Activated naive CD8-positive, alpha-beta T cell treated with anti-CD3 and anti-CD28 coated beads, Interleukin-2, amount 50 U/mL, for 16 hours (primary cell): ENCODE measurements around the gene TBCEL.
"Not testable (repeated sequence)": the region's sequence is repeated elsewhere in the genome, so short reads cannot be mapped to it uniquely, and the experiment has no call there.

Source experiments
- DNase-seq: peaks from one replicate; pipeline ENCODE4 v3.0.0-alpha.2; 2020; ENCODE audit warnings: low read depth, low spot score

Gene TBCEL, protein sequence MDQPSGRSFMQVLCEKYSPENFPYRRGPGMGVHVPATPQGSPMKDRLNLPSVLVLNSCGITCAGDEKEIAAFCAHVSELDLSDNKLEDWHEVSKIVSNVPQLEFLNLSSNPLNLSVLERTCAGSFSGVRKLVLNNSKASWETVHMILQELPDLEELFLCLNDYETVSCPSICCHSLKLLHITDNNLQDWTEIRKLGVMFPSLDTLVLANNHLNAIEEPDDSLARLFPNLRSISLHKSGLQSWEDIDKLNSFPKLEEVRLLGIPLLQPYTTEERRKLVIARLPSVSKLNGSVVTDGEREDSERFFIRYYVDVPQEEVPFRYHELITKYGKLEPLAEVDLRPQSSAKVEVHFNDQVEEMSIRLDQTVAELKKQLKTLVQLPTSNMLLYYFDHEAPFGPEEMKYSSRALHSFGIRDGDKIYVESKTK

DNA sequence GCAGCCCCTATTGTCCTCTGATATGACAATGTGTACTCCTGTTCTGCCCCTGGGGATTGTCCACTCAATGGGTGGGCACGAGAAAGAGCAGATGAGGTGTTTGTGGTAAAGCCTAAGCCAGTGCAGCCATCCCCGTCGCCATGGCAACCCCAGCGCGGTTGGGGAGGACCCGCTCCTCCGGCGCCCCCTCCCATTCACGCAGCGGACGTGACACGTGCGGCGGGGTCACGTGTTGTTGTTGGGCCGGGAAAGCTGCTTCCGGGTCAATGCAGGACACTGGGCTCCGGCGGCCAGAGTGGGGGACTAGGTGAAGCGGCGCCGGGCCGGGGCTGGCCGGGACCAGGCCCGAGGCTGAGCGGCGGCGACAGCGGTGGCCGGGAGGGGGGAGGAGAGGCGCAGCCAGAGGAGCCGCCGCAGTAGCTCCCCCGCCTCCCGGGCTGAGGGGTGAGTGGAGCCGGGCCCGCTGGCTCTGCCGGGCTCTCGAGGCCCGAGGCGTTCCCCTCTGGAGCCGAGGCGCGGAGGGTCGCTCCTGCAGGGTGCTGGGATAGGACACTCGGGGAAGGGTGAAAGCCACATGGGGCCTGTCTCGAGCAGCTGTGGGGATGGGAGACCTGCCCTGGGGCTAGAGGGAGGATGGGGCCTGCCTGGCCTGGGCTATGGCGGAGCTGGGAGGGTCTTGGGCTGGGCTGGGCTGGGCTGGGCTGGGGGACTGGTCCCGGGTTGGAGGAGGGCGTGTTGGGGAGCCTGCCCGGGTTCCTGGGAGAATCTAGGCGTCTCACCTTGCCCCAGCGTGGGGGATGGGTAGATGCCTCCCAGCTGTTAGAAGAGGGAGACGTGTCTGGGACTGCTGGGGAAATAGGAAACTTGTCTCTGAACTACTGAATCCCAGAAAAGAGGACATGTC lies at the start of gene TBCEL:
Gene TBCEL (plus strand): TSS at position 255 of the 904 bp plus-strand sequence. CDS start 21,589 bp downstream, outside the sequence.
- DNase-seq, result peak; percentile 64

DNA sequence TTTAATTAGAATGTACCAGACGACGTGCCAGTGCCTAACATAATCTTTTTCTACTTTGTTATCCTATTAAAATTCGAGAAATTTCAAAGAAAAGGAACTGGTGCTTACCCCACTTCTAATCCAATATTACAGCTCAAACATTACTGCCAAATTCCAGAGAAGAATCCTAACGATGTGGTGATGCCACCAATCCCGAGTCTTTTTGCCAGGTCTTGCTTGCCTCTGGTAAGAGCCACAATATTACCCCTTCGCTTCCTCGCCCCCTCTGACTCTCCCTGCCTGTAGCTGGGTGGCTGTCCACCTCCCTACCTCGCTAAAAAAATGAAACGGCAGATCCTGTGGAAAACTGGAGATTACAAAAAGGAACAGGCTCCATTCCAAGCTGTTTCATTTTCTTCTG lies 49.4 kb upstream of the TBCEL start:
- DNase-seq, result no peak

DNA sequence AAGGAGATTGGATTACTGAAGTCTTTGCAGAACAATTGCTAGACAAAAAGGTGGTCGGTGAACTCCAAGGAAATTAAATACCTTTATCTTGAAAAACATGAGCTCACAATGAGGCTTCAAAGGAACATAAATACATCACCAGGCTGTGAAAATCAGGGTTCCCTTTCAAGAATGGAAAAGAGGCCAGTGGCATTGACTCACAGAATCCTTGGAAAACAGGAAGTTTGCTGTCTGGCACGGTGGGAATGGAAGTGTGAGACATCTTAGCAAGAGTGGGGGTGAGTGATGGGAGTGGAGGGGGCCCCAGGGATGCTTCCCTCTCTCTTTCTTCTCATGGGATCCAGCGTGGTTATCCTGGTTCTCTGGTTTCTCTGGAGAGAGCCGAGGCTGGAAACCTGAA lies 48.9 kb upstream of the TBCEL start:
- no peak for DNase-seq

DNA sequence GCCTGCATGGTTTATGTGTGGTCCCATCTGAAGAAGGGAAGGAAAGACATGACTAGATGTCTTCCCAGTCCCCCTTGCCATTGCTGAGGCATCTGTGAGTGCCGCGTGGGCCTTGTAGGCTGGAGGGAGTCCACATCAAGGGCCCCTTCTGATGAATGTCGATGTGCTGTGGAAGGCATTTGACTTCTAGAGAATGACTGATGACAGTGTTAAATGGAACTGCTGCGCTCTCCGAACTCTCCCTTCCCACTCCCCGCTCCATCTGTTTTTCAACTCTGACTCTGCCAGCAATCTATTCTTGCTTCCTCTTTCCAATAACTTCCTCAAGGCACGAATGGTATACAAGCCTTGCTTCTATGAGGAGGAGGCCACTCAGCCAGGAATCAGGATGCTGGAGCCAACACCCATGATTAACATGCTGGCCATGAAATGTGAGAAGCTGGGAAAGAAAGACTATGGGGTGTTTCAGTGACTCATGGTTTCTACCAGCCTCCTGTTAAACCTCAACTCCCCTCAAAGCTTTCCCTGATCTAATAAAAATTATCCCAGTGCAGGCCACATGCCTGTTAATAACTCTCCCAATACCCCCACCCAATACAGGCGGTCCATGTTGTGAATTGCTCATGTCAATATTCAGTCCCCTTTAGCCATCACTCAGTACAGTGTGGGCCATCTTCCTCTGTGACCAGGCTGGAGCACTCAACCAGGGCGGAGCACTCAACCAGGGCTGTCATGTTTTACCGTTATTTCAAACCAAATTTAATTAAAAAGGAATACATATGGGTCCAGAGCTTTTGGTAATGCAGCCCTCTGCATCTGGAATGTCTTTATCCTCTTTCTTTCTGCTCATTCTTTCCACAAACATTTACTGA lies 46.4 kb upstream of the TBCEL start:
- no peak for DNase-seq

DNA sequence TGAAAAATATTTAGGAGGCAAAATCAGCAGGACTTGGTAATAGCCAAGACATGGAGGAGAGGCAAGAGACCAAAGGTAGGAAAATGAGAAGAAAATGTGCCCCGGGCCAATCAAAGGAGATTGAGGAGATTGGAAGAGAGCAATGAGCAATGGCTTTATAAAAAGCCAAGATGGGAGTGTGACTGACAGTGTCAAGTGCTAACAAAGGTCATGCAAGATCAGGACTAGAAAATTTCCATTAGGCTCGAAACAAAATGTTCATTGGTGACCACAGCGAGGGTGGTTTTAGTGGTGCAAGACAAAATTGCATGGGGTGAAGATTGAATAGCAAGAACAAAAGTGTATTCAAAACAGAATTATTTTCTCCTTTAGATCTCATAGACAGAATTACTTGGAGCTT lies 45.2 kb upstream of the TBCEL start:
- no peak for DNase-seq

DNA sequence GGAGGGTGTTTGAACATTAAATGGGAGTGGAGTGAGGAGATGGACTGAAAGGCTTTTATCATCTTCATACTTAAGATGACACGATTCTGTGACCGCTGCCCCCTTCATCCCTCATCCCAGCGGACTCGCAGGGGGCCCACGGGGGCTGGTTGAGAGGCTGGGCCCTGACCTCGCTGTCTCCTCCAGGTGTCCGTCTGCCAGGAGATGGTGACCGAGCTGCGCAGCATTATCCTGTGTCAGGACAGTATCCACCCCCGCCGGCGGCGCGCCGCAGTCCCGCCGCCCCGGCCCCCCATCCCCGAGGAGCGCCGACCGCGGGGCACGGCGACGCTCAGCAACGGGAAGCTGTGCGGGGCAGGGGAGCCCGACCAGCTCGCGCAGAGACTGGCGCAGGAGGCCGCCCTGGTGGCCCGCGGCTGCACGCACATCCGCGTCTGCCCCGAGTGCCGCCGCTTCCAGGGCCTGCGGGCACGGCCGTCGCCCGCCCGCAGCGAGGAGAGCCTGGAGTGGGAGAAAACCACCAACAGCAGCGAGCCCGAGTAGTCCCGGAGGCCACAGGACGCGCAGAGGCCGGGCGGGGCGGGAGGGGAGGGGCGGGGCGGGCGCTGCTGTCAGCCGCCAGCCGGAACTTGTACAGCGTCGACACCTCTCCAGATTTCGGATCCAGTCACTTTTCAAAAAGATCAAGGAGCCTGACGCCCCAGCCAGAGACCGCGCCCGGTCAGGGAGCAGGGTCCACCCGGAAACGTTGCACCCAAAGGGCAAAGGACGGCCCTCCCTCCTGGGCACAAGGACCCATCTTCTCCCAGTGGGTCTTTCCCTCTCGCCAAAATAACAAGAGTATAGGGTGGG lies 38.0 kb upstream of the TBCEL start:
- peak; percentile 1 for DNase-seq

DNA sequence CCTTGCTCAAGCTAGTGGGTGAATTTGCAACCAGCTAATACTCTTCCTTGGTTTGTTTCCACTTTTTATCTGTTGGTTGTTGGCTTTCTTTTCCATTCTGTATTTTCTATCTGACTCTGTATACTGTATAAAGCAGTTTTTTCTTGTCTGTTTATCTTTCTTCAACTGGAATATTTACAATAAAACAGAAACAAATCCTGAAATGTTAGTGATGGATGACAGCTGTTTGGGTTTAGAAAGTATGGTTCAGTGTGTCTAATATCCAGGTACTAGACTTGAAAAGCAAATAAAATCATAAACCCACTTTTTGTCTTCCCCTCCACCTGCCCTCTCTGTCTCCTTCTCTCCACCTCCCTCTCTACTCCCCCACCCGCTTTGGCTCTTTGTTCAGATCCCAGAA lies 35.3 kb upstream of the TBCEL start:
- no peak for DNase-seq

DNA sequence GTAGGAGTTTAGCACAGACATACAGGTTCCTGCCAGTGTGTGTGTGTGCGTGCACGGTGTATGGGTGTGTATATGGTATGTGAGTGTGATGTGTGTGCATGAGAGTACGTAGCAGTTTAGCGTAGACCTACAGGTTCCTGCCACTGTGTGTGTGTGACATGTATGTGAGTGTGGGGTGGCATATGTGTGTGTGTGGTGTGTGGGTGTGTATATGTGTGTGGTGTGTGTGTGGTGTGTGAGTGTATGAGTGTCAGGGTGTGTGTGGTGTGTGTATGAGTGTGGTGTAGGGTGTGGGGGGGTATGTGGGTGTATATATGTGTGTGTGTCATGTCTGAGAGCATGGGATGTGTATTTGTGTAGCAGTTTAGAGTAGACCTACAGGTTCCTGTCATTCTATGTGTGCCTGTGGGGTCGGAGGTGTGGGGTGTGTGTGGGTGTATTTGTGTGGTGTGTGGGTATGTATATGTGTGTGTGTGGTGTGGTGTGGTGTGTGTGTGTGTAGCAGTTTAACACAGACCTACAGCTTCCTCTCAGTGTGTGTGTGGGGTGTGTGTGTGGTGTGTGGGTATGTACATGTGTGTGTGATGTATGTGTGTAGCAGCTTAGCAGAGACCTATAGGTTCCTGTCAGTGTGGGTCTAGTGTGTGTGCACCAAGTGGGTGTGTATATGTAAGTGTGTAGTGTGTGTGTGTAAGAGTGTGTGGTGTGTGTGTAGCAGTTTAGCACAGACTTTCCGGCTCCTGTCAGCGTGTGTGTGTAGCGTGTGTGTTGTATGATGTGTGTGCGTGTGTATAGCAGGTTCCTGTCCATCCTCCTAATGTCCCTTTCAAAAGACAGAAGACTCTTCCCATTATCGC lies 31.8 kb upstream of the TBCEL start:
- no peak for DNase-seq

DNA sequence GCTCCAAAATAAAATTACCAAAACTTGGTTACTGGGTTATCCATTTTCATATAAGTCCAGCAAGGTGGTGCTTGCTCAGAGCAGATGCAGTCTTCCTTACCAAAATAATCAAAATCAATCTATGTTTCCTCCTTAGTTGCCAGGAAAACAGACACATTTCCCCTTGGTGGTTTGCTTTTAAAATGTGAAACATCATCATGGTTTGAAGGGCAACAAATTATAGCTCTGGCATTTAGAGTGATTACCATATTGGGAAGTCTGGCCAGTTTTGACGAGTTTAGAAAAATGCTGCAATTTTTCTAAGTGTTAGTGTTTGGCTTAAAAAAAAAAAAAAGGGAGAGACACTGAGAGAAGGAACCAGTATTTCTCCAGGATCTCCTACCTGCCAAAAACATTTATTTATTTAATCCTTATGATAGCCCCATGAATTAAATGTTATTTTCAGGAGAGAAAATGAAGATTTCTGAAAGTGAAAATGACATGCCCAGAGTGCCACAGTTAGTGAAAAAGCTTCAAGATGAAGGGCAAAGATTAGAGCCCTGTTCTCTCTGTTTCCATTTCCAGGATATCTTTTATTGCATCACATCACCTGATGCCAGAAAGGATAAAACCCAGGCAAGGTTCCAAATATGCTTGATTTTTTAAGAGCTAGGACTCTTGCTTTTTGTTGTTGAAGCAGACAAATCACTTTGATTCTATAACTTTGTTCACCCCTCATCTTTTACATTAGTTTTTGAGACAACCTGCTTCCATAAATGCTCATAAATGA lies 29.6 kb upstream of the TBCEL start:
- DNase-seq, result no peak

DNA sequence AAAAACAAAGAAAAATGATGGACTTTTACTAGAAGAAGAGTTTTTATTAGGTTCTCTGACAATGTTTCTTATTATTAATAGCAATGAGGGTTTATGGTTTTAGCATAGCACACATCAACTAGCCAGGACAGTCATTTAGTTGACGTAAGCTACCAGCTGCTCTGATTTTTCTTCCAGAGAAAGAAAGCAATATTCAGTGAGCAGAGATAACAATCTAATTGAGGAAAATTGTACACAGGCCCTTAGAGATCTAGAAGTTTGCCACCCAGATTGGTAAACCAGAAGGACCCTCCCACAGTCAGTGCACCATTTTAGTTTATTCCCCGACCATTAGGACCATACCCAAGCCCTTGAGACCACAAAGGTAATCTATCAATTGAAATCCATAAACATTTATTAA lies 28.7 kb upstream of the TBCEL start:
- DNase-seq, result no peak

DNA sequence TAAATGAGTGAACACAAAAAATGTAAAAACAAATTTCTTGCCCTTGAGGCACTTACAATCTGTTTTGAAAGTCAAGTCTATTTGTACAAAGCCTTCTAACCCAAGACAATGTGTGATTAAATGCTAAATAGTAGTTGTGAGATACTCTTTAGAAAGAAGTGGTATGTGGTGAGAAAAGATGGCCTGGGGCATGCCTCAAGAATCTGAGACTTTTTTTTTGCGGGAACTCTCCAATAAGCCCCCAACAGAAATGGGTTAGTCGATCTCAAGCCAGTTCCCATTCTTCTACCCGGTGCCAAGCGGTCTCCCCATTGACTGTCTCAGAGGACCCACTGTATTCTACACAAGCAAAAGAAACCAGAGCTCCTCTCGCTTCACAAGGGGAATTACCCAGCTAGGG lies 26.9 kb upstream of the TBCEL start:
- DNase-seq, result no peak

DNA sequence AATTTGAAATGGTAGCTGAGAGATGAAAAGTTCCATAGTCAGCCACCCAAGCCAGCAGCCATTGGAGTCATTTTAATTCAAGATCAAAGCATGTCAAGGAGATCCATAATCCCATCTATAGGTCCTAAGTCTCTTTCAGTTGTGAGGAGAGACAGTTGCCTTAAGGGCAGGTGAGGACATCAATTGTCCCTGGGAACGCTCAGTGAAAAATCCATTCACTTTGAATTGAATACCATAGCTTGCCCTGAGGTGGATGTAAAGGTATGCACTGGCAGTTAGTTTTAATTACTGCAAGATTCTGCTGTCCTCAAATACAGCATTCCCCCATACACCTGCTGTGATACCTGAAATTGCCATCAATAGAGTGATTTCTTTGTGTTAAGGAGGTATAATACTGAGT lies 25.3 kb upstream of the TBCEL start:
- no peak for DNase-seq

DNA sequence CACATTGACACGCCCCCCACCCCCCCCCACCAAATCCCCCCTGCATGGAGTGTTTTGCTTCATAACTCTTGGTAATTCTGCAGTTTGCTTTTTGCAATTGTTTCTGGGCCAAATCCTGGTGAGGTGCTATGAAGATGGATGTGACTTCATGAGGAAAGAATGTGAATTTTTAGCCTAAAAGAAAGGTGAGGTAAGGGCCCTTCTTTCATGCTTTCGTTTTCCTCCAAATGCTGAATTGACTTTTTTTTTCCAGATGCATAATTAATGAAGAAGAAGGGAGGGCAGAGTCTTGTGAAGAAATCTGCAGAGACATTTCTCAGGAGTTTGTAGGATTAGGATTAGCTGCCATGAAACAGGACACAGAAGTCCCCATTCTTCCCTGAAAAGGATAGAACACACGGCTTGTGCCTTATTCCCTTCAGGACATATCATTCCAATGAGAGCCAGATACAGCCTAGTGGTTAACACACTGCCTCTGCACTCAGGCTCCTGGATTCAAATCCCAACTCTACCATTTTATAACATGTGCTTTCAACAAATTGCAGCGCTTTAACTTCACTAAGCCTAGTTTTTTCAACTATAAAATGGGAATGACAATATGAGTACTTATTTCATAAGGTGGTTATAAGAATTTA lies 19.6 kb upstream of the TBCEL start:
- no peak for DNase-seq

DNA sequence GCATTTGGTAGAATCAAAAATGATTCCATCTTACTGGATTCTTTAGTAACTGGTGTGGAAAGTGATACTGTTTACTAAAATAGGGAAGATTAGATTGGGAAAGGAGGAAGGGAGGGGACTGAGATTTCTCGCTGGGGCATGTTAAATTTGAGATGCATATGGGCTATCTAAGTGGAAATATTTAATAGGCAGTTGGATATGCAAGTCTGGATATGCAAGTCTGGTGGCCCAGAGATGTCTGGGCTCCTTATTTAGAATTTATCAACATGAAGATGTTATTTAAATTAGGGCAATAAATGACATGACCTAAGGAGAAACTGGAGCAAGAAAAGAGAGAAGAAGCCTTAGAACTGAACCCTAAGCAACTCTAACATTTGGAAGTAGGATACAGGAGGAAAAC lies 17.0 kb upstream of the TBCEL start:
- DNase-seq, result no peak

DNA sequence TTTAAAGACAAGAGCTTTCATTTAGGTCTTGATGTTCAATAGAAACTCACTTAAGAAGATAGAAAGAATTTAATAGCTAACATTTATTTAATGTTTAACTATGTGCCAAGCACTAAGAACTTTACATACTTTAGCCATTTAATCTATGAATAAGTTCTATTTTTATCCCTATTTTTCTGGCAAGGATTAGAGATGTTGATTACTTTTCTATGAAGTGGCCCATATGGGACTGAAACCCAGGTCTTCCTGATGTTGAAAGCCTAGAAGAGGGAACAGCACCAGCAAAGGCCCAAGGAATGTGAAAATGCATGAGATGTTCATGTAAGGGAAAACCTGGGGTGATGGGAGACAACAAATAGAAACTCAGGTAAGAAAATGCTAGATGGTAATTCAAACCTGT lies 15.4 kb upstream of the TBCEL start:
- DNase-seq, result no peak

DNA sequence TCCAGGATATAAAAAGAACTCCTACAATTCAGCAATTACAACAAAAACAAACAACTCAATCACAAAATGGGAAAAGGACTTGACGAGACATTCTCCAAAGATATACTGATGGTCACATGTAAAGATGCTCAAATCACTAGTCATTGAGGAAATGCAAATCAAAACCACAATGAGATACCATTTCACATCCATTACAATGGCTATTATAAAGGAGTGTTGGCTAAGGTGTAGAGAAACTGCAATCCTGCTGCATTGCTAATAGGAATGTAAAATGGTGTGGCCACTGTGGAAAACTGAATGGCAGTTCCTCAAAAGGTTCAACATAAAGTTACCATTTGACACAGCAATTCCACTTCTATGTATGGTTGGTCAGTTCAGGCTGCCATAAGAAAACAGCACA lies 11.8 kb upstream of the TBCEL start:
- no peak for DNase-seq

DNA sequence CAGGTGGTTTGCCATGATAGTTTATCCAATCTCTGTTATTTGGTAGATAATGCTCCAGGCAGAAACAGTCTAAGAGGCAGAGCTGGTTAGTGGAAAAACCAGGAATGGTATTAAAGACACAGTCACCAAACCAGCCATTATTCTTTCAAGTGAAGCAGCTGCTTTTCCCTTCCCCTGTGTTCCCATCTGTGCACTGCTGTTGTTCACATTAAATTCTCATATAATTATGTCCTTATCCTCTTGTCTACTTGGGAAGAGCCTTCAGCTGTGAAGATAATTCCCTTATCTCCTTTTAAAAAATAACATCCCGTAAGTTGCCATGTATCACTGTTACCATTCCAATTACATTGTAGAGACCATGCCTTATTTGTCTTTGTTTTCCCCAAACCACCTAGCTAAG lies 5.2 kb upstream of the TBCEL start:
- DNase-seq, result no peak

DNA sequence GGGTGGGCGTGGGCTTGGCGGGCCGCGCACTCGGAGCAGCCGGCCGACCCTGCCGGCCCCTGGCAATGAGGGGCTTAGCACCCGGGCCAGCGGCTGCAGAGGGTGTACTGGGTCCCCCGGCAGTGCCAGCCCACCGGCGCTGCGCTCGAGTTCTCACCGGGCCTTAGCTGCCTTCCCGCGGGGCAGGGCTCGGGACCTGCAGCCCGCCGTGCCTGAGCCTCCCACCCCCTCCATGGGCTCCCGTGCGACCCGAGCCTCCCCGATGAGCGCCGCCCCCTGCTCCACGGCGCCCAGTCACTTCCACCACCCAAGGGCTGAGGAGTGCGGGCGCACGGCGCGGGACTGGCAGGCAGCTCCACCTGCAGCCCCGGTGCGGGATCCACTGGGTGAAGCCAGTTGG lies 2.2 kb upstream of the TBCEL start:
- not testable (repeated sequence) for DNase-seq

DNA sequence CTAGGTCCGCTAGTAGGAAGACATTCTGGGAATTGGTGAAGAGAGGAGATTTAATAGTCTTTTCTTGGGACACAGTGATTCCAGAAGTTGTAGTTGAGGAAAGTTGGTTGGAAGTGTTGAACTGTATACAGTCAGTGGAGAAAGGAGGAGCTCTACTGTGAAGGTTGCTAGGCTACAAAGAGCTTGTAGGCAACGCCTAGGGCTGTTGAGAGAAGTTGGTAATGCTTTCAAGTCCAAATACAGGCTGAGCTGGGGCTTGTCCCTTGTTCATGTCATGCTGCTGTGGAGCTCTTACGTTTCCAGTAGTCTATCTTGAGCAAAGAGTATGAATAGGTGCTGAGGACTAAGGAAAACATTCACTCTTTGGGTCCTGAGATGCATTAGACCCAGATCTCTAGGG lies 1.1 kb downstream of the TBCEL start:
- DNase-seq, result no peak
